Measurements from ENCODE around the gene SSUH2. TPM values are rescaled to one million over a fixed set of nuclear protein-coding genes. Genes with fewer than 3 reads are reported as not detected.

Gene SSUH2
- total RNA-seq, 2 experiments from 2014 or later, result 0.11 to 0.31 TPM

DNA sequence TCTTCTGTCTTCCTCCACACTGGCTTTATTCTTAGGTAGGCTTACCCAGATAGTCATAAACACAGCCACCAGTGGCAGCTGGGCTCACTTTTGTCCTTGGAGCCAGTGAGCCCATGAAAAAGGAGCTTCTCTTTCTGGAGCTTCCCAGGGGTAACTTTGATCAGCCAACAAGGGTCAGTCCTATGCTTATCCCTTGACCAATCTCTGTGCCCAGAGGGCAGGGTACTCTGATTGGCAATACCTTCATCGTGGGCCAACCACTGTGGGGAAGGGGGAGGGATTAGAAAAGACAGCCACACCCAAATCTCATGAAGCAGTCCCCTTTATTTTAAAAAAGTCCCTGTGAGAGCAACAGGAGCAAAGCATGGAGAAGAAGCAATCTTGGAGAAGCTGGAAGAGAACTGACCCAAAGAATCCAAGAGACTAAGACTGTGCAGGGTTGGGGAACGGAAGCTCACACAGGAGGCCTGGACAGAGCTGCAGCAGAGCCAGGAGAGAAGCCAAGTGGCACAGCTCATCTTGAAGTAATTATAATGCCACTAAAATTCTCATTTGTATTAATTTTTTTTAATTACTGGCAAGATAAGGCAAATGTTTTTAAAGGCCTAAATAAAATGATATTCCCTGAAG, 70.4 kb downstream of the SSUH2 start:
- intact Hi-C loops (cut with micrococcal nuclease), result no loop called here
- no peak for ATAC-seq
- Mint-ChIP-seq H3K4me1 (ENCODE audit: low read depth) (peaks cover 14% of the 10 kb centered on the region), H3K36me3 (ENCODE audit: low read depth) (no peaks in the 10 kb centered on the region), H3K9me3 (no peaks in the 10 kb centered on the region), H3K27me3 (peaks cover 4% of the 10 kb centered on the region), H3K27ac (no peak overlapping the region), H3K4me3 (no peak overlapping the region)
- POLR2A ChIA-PET, result no interaction called here
- CTCF ChIA-PET, result no interaction called here
- TF ChIP-seq, protein P1, sequence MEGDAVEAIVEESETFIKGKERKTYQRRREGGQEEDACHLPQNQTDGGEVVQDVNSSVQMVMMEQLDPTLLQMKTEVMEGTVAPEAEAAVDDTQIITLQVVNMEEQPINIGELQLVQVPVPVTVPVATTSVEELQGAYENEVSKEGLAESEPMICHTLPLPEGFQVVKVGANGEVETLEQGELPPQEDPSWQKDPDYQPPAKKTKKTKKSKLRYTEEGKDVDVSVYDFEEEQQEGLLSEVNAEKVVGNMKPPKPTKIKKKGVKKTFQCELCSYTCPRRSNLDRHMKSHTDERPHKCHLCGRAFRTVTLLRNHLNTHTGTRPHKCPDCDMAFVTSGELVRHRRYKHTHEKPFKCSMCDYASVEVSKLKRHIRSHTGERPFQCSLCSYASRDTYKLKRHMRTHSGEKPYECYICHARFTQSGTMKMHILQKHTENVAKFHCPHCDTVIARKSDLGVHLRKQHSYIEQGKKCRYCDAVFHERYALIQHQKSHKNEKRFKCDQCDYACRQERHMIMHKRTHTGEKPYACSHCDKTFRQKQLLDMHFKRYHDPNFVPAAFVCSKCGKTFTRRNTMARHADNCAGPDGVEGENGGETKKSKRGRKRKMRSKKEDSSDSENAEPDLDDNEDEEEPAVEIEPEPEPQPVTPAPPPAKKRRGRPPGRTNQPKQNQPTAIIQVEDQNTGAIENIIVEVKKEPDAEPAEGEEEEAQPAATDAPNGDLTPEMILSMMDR (IDR thresholded peaks at IDR 0.05), result no peak
- DNase-seq, result no peak

DNA sequence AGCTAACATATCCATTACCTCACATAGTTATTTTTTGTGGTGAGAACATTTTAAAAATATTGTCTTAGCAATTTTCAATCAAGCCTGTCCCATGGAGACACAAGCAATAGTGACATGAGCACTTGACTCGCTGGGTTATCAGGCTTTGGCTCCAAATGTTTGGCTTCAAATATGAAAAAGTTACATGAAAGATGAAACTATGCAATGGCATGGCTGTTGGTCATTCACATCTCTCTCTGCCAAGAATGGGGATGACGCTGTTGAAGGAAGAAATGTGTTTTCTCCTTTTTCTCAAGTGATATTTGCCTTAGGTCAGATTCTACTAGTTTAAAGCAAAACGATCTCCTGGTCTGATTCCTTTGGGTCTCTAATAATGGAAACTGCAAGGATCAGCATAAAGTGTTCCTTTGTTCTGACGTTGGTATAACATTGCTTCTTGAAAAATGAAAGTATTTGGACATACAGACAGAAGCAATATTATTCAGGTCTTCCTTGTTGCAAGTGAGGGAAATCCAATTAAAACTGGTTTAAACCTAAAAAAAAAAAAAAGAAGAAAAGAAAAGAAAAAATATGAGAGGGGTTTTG, 71.2 kb downstream of the SSUH2 start:
- POLR2A ChIA-PET, result no interaction called here
- intact Hi-C loops (cut with micrococcal nuclease), result no loop called here
- Mint-ChIP-seq H3K4me3 (no peak overlapping the region), H3K9me3 (no peaks in the 10 kb centered on the region), H3K27me3 (peaks cover 4% of the 10 kb centered on the region), H3K36me3 (ENCODE audit: low read depth) (no peaks in the 10 kb centered on the region), H3K27ac (no peak overlapping the region), H3K4me1 (ENCODE audit: low read depth) (peaks cover 14% of the 10 kb centered on the region)
- ATAC-seq (no peak), DNase-seq (no peak)
- TF ChIP-seq, protein P1 (IDR thresholded peaks at IDR 0.05), result no peak
- CTCF ChIA-PET, result no interaction called here

DNA sequence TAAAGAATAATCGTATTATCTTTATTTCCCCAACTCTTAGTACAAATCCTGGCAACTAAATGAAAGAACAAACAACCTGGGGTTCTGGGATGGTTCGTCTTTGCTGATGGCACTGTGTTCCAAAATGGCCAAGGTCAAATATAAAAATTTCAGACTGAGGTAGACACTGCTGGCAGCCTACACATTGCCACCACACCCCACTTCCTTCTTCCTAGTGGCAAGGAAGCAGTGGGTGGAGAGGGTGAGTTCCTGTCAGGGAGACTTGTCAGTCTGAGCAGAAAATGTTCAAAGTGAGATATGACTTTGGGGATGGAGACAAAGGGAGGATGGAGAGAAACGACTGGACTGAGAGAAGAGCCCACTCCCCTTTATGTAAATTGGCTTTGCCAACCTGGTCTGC, 73.3 kb downstream of the SSUH2 start:
- ChIA-PET POLR2A (no interaction called here), CTCF (no interaction called here)
- no peak overlapping the region for H3K27ac Mint-ChIP-seq
- DNase-seq, result peak; percentile 11
- no peaks in the 10 kb centered on the region for H3K9me3 Mint-ChIP-seq
- intact Hi-C loops (cut with micrococcal nuclease), result no loop called here
- TF ChIP-seq, protein P1 (IDR thresholded peaks at IDR 0.05), result no peak
- H3K4me1 Mint-ChIP-seq (ENCODE audit: low read depth), result peaks cover 14% of the 10 kb centered on the region
- no peaks in the 10 kb centered on the region for H3K36me3 Mint-ChIP-seq (ENCODE audit: low read depth)
- peaks cover 4% of the 10 kb centered on the region for H3K27me3 Mint-ChIP-seq
- ATAC-seq, result no peak
- H3K4me3 Mint-ChIP-seq, result no peak overlapping the region

Other genes with a start within 250 kb of the SSUH2 start
- 1 to 10 TPM; 2.1 to 2.2 TPM for gene LMCD1, start 143.0 kb downstream of the SSUH2 start, total RNA-seq
- gene CAV3, start 89.0 kb upstream of the SSUH2 start, total RNA-seq, result not detected
- gene OXTR, start 124.8 kb upstream of the SSUH2 start, total RNA-seq, result 1 to 10 TPM; 1.1 to 2.0 TPM